GM18508 (cell line): Measurements from ENCODE around the gene JADE2.
"Not testable (repeated sequence)": the region's sequence is repeated elsewhere in the genome, so short reads cannot be mapped to it uniquely, and the experiment has no call there.

Experiments used
- ATAC-seq: cut with Tn5 transposase; IDR thresholded peaks from one replicate; pipeline ENCODE4 v1.9.1; 2021; ENCODE audit warnings: moderate number of reproducible peaks; ENCODE audit not compliant: insufficient read depth, unreplicated experiment

The JADE2 gene

DNA sequence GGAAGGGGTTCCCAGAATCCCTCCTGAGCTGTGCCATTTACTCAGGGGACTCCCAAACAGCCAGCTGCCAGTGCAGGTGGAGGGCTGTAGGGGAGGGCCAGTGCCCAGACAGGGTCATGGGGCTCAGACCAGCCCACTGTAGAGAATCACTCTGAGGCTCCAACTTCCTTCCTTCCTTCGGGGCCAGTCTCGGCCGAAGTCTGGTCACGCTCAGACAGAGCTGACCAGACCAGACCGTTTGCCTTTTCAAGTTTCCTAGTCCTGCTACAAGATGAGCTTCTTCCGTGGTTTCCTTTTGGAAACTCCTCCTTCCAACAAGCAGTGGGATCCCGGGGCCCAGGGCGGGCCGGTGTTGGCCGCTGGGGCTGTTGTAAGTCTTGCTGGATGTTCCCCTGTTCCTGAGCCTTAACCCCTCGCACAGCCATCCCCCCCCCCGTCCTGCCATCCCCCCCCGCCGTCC lies 54.6 kb downstream of the JADE2 start:
- ATAC-seq = no peak

- no peak for ATAC-seq
Measured at GRCh38 chr5:134581241-134581981, 55.9 kb downstream of the JADE2 start.

GRCh38 chr5:134582281-134582680 lies 56.8 kb downstream of the JADE2 start:
- ATAC-seq = no peak

- ATAC-seq = no peak
Measured at GRCh38 chr5:134582941-134583340, 57.5 kb downstream of the JADE2 start.

DNA sequence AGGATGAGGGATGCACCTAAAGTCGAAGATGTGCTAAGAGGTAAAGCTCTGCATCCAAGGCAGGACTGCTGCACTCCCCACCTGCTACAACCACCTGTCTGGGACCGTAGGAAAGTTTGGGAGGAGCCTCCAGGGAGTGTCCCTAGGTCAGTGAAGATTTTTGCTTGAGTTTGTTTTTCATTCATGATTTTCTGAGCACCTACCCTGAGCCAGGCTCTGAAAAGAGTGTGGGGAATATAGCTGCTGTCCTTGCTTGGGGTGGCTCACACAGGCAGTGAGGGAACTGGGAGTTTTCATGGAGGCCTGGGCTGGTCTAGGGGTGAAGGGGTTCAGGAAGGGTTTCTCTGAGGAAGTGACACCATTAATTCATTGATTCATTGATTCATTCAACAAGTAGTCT lies 58.3 kb downstream of the JADE2 start:
- no peak for ATAC-seq

GRCh38 chr5:134584662-134585061 lies 59.2 kb downstream of the JADE2 start:
- no peak for ATAC-seq

DNA sequence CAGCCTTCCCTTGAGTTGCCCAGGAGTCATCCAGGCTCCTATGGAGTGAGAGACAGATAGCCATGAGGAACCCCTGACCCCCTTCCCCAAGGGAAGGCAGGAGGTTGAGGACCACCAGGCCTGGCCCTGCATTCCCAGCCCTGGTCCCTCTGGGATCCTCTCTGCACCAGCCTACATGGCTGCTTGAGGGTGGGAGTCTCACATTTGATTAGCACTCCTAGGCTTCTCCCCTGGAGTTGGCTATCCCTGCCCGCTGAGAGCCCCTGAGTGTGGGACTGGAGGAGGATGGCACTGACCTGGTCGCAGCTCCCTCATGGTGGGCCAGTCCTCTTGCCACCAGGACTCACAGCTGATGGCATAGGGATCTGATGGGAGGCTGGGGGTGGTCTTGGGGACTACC lies 60.5 kb downstream of the JADE2 start:
- no peak for ATAC-seq

- ATAC-seq = no peak
Measured at GRCh38 chr5:134586866-134587524, 61.5 kb downstream of the JADE2 start.

- no peak for ATAC-seq
Measured at GRCh38 chr5:134590992-134591659, 65.7 kb downstream of the JADE2 start.

- no peak for ATAC-seq
Measured at GRCh38 chr5:134592141-134592746, 66.8 kb downstream of the JADE2 start.

DNA sequence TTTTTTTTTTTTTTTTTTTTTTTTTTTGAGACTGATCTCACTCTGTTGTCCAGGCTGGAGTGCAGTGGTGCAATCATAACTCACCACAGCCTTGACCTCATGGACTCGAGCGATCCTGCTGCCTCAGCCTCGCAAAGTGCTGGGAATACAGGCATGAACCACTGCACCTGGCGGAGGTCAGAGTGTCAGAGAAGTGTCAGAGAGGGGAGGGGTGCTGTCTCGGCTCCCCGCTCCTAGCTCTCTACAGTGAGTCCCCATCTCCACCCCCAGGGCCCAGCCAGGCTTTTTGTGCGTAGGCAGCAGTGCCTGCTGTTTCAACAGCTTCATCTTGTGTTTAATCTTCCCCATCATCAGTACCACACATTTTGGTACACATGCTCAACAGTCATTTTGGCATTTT lies 68.9 kb downstream of the JADE2 start:
- no peak for ATAC-seq

- no peak for ATAC-seq
Measured at GRCh38 chr5:134594797-134595457, 69.5 kb downstream of the JADE2 start.

- no peak for ATAC-seq
Measured at GRCh38 chr5:134595458-134595838, 70.0 kb downstream of the JADE2 start.

DNA sequence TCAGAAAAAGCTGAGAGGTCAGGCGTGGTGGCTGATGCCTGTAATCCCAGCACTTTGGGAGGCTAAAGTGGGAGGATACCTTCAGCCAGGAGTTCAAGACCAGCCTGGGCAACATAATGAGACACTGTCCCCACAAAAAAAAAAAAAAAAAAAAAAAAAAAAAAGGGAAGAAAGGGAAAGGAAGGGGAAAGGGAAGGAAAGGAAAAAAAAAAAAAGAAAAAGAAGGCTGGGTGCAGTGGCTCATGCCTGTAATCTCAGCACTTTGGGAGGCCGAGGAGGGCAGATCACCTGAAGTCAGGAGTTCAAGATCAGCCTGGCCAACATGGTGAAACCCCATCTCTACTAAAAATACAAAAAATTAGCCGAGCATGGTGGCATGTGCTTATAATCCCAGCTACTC lies 74.3 kb downstream of the JADE2 start:
- not testable (repeated sequence) for ATAC-seq

- no peak for ATAC-seq
Measured at GRCh38 chr5:134600600-134600999, 75.1 kb downstream of the JADE2 start.

- no peak for ATAC-seq
Measured at GRCh38 chr5:134603059-134603458, 77.6 kb downstream of the JADE2 start.

DNA sequence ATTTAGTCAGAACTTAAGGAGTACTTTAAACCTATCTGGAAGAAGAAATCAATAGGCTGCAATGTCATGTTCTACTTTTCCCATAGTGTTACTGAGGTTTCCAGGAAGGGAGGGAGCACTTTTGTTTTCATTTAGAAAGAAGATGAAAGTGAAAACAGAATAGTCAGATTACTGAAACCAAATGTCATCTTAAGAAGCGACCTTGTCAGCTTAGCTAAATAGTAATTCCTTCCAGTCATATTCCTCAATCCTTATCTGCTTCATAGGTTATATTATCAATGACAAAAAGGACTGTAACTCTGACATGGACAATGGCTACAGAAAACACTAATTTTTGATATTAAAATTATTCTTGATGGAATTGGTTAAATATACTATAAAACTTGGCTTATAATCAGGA lies 79.4 kb downstream of the JADE2 start:
- no peak for ATAC-seq

GRCh38 chr5:134606726-134607125 lies 81.3 kb downstream of the JADE2 start:
- no peak for ATAC-seq

GRCh38 chr5:134608555-134608954 lies 83.1 kb downstream of the JADE2 start:
- no peak for ATAC-seq

GRCh38 chr5:134609232-134609851 lies 83.9 kb downstream of the JADE2 start:
- ATAC-seq = no peak
